Cardiac fibroblast (primary cell): Measurements from ENCODE around the gene RPS28.

Experiments
- DNase-seq, 2 donors: peaks; one replicate each; pipeline versions ENCODE4 v3.0.0 to v3.0.0-alpha.2; 2010; ENCODE audit warnings: low read depth in 2 of 2
- H3K4me3 ChIP-seq, 2 donors: replicated peaks in 1 of 2; 1 replicate in 1 of 2; 2 replicates in 1 of 2; pipeline ENCODE4 v1.5.1; 2011; ENCODE audit warnings: low read depth in 2 of 2, low read length in 2 of 2, mild to moderate bottlenecking in 2 of 2, moderate library complexity in 1 of 2
- CTCF ChIP-seq: IDR thresholded peaks from one replicate; pipeline ENCODE4 v1.5.1; 2011; ENCODE audit warnings: low read depth, mild to moderate bottlenecking, low read length, inconsistent platforms

RPS28 gene

GRCh38 chr19:8306235-8307054, 14.9 kb upstream of the RPS28 start:
- no peak overlapping the region for H3K4me3 ChIP-seq
- no peak for DNase-seq
- TF ChIP-seq CTCF, result no peak

DNA sequence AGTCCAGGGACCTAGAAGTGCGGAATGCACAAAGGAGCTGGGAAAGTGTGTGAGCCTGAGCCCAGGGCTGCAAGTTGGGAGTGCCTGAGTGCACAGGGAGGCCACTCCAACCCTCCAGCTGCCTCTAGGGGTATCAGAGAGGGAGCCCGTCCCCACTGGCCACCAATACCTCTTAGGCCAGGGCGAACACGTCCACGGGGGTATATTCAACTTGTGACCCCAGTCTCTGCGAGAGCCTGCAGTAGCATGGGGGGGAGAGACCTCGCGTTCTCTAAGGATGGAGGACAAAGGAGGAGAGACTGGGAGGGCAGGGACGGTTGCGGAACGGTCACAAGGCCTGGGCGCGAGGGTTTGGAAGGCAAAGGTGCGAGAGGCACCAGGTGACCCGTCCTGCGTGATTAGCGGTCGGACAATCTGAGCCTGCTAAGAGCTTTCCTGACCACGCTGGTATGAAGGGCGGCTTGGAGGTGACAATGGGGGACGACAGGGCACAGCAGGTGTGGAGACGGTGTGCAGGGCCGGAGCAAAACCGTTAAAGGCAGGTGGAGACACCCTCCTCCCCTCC, 13.8 kb upstream of the RPS28 start:
- DNase-seq, result no peak
- TF ChIP-seq CTCF, result no peak
- H3K4me3 ChIP-seq, result peak overlapping the region; percentile 59 to 62

GRCh38 chr19:8307965-8308866, 13.1 kb upstream of the RPS28 start, which contains the start of gene CD320:
CD320 (minus strand) TSS chr19:8308358; CDS start chr19:8308290, 68 bp downstream.
- peak; percentile 90 to 92 for DNase-seq
- H3K4me3 ChIP-seq, result peak within 1 kb of the TSS; percentile 59 to 62

GRCh38 chr19:8308891-8309291, 12.4 kb upstream of the RPS28 start:
- no peak overlapping the region for H3K4me3 ChIP-seq
- TF ChIP-seq CTCF, result no peak
- DNase-seq, result no peak

More at GRCh38 chr19:8307965-8308866, 13.1 kb upstream of the RPS28 start, which contains the start of gene CD320:
- TF ChIP-seq CTCF, result no peak

GRCh38 chr19:8310342-8311055, 10.8 kb upstream of the RPS28 start:
- TF ChIP-seq CTCF, result no peak
- no peak overlapping the region for H3K4me3 ChIP-seq
- no peak for DNase-seq
